ENCODE results near the gene INPP5A. TPM values are rescaled to one million over a fixed set of nuclear protein-coding genes. Genes with fewer than 3 reads are reported as not detected.

INPP5A gene
- total RNA-seq, 2 donors from 2014 or later: 20.7 to 26.7 TPM

- no peaks in the 10 kb centered on the region for H3K4me1 Mint-ChIP-seq
- no peak overlapping the region for H3K4me3 Mint-ChIP-seq
- H3K27ac Mint-ChIP-seq: no peak overlapping the region
- H3K9me3 Mint-ChIP-seq: no peaks in the 10 kb centered on the region
- H3K36me3 Mint-ChIP-seq (ENCODE audit: low read depth): peaks cover 21% of the 10 kb centered on the region
- Histone ChIP-seq H3K36me3 (ENCODE audit: control insufficient read depth, insufficient read depth, low read length) (no peaks in the 10 kb centered on the region), H3K27ac (ENCODE audit: low read depth, low read length) (peak overlapping the region; percentile 64), H3K9ac (ENCODE audit: extremely low read depth, low read length, poor library complexity, severe bottlenecking) (no peak overlapping the region), H3K4me1 (ENCODE audit: control insufficient read depth, insufficient read depth, low read length) (no peaks in the 10 kb centered on the region), H3K27me3 (ENCODE audit: control insufficient read depth, insufficient read depth, low read length, poor library complexity, severe bottlenecking) (no peaks in the 10 kb centered on the region), H3K9me3 (ENCODE audit: control insufficient read depth, low read length) (peaks cover 3% of the 10 kb centered on the region), H3K4me3 (ENCODE audit: low read length) (no peak overlapping the region)
- 80 to 82% methylated on average over 45 to 48 of the region's 48 CpGs for WGBS, 2 experiments (ENCODE audit: insufficient coverage in 1 of 2, insufficient read length in 1 of 2)
- DNase-seq: peak; percentile 80
- TF ChIP-seq CTCF (conservative IDR thresholded peaks at IDR 0.05): no peak
- no peaks in the 10 kb centered on the region for H3K27me3 Mint-ChIP-seq (ENCODE audit: insufficient read depth)
Observed at GRCh38 chr10:132714096-132714985, 176.8 kb downstream of the INPP5A start.

- Histone ChIP-seq H3K9me3 (ENCODE audit: control insufficient read depth, low read length) (peaks cover 3% of the 10 kb centered on the region), H3K36me3 (ENCODE audit: control insufficient read depth, insufficient read depth, low read length) (no peaks in the 10 kb centered on the region), H3K27me3 (ENCODE audit: control insufficient read depth, insufficient read depth, low read length, poor library complexity, severe bottlenecking) (no peaks in the 10 kb centered on the region), H3K4me1 (ENCODE audit: control insufficient read depth, insufficient read depth, low read length) (no peaks in the 10 kb centered on the region), H3K27ac (ENCODE audit: low read depth, low read length) (peak overlapping the region; percentile 64), H3K9ac (ENCODE audit: extremely low read depth, low read length, poor library complexity, severe bottlenecking) (no peak overlapping the region), H3K4me3 (ENCODE audit: low read length) (no peak overlapping the region)
- H3K27me3 Mint-ChIP-seq (ENCODE audit: insufficient read depth): no peaks in the 10 kb centered on the region
- no peak for DNase-seq
- WGBS, 2 experiments (ENCODE audit: insufficient coverage in 1 of 2, insufficient read length in 1 of 2): 78 to 88% methylated on average over 21 to 24 of the region's 24 CpGs
- H3K36me3 Mint-ChIP-seq (ENCODE audit: low read depth): peaks cover 21% of the 10 kb centered on the region
- H3K27ac Mint-ChIP-seq: no peak overlapping the region
- H3K4me1 Mint-ChIP-seq: no peaks in the 10 kb centered on the region
- H3K9me3 Mint-ChIP-seq: no peaks in the 10 kb centered on the region
- TF ChIP-seq CTCF (conservative IDR thresholded peaks at IDR 0.05): no peak
- no peak overlapping the region for H3K4me3 Mint-ChIP-seq
Observed at GRCh38 chr10:132714986-132715775, 177.6 kb downstream of the INPP5A start.

- H3K4me3 Mint-ChIP-seq: no peak overlapping the region
- H3K4me1 Mint-ChIP-seq: no peaks in the 10 kb centered on the region
- Histone ChIP-seq H3K36me3 (ENCODE audit: control insufficient read depth, insufficient read depth, low read length) (no peaks in the 10 kb centered on the region), H3K9me3 (ENCODE audit: control insufficient read depth, low read length) (peaks cover 3% of the 10 kb centered on the region), H3K27ac (ENCODE audit: low read depth, low read length) (peak overlapping the region; percentile 64), H3K9ac (ENCODE audit: extremely low read depth, low read length, poor library complexity, severe bottlenecking) (no peak overlapping the region), H3K4me3 (ENCODE audit: low read length) (no peak overlapping the region), H3K4me1 (ENCODE audit: control insufficient read depth, insufficient read depth, low read length) (no peaks in the 10 kb centered on the region), H3K27me3 (ENCODE audit: control insufficient read depth, insufficient read depth, low read length, poor library complexity, severe bottlenecking) (no peaks in the 10 kb centered on the region)
- peak; percentile 41 for DNase-seq
- TF ChIP-seq CTCF (conservative IDR thresholded peaks at IDR 0.05): no peak
- H3K36me3 Mint-ChIP-seq (ENCODE audit: low read depth): peaks cover 19% of the 10 kb centered on the region
- WGBS, 2 experiments (ENCODE audit: insufficient coverage in 1 of 2, insufficient read length in 1 of 2): 92 to 95% methylated on average over 38 to 48 of the region's 48 CpGs
- no peaks in the 10 kb centered on the region for H3K27me3 Mint-ChIP-seq (ENCODE audit: insufficient read depth)
- no peak overlapping the region for H3K27ac Mint-ChIP-seq
- H3K9me3 Mint-ChIP-seq: no peaks in the 10 kb centered on the region
Observed at GRCh38 chr10:132715776-132716680, 178.4 kb downstream of the INPP5A start.
